ENCODE results near the gene CREB1. TPM values are rescaled to one million over a fixed set of nuclear protein-coding genes. Genes with fewer than 3 reads are reported as not detected.

CREB1 gene
- total RNA-seq, 1 experiment from 2014 or later, result 81.4 TPM

GRCh38 chr2:207540431-207540830 lies 10.7 kb downstream of the CREB1 start:
- Mint-ChIP-seq H3K36me3 (ENCODE audit: insufficient read depth, unreplicated experiment) (no peaks in the 10 kb centered on the region), H3K27me3 (ENCODE audit: unreplicated experiment) (no peaks in the 10 kb centered on the region), H3K4me1 (ENCODE audit: low read depth, unreplicated experiment) (peaks cover 7% of the 10 kb centered on the region), H3K27ac (ENCODE audit: unreplicated experiment) (no peak overlapping the region), H3K9me3 (ENCODE audit: low read depth, unreplicated experiment) (no peaks in the 10 kb centered on the region), H3K4me3 (ENCODE audit: low read depth, unreplicated experiment) (no peak overlapping the region)
- TF ChIP-seq, protein P1, sequence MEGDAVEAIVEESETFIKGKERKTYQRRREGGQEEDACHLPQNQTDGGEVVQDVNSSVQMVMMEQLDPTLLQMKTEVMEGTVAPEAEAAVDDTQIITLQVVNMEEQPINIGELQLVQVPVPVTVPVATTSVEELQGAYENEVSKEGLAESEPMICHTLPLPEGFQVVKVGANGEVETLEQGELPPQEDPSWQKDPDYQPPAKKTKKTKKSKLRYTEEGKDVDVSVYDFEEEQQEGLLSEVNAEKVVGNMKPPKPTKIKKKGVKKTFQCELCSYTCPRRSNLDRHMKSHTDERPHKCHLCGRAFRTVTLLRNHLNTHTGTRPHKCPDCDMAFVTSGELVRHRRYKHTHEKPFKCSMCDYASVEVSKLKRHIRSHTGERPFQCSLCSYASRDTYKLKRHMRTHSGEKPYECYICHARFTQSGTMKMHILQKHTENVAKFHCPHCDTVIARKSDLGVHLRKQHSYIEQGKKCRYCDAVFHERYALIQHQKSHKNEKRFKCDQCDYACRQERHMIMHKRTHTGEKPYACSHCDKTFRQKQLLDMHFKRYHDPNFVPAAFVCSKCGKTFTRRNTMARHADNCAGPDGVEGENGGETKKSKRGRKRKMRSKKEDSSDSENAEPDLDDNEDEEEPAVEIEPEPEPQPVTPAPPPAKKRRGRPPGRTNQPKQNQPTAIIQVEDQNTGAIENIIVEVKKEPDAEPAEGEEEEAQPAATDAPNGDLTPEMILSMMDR (IDR thresholded peaks at IDR 0.05; ENCODE audit: unreplicated experiment), result no peak
- no peak for DNase-seq
- CTCF ChIA-PET, result interaction anchor here (0.7 kb wide), 1 partner anchor 21 kb away, joined by 5 read pairs; no protein-coding TSS in a partner anchor
- intact Hi-C loops (cut with micrococcal nuclease; ENCODE audit: unreplicated experiment), result no loop called here
- BruUV-seq (replicated peaks), result no TSS peak

- Mint-ChIP-seq H3K27me3 (ENCODE audit: unreplicated experiment) (no peaks in the 10 kb centered on the region), H3K4me3 (ENCODE audit: low read depth, unreplicated experiment) (no peak overlapping the region), H3K27ac (ENCODE audit: unreplicated experiment) (no peak overlapping the region), H3K36me3 (ENCODE audit: insufficient read depth, unreplicated experiment) (no peaks in the 10 kb centered on the region), H3K9me3 (ENCODE audit: low read depth, unreplicated experiment) (no peaks in the 10 kb centered on the region), H3K4me1 (ENCODE audit: low read depth, unreplicated experiment) (peaks cover 7% of the 10 kb centered on the region)
- no TSS peak for BruUV-seq (replicated peaks)
- CTCF ChIA-PET, result no interaction called here
- intact Hi-C loops (cut with micrococcal nuclease; ENCODE audit: unreplicated experiment), result no loop called here
- DNase-seq, result no peak
- TF ChIP-seq, protein P1 (IDR thresholded peaks at IDR 0.05; ENCODE audit: unreplicated experiment), result no peak
These were observed 12.2 kb downstream of the CREB1 start for GRCh38 chr2:207541933-207542332.

GRCh38 chr2:207543272-207543671 lies 13.5 kb downstream of the CREB1 start:
- no peak overlapping the region for H3K4me3 Mint-ChIP-seq (ENCODE audit: low read depth, unreplicated experiment)
- intact Hi-C loops (cut with micrococcal nuclease; ENCODE audit: unreplicated experiment), result no loop called here
- no peak for DNase-seq
- H3K27me3 Mint-ChIP-seq (ENCODE audit: unreplicated experiment), result no peaks in the 10 kb centered on the region
- no peak overlapping the region for H3K27ac Mint-ChIP-seq (ENCODE audit: unreplicated experiment)
- H3K4me1 Mint-ChIP-seq (ENCODE audit: low read depth, unreplicated experiment), result peaks cover 7% of the 10 kb centered on the region
- TF ChIP-seq, protein P1 (IDR thresholded peaks at IDR 0.05; ENCODE audit: unreplicated experiment), result no peak
- no peaks in the 10 kb centered on the region for H3K9me3 Mint-ChIP-seq (ENCODE audit: low read depth, unreplicated experiment)
- no TSS peak for BruUV-seq (replicated peaks)
- CTCF ChIA-PET, result no interaction called here
- H3K36me3 Mint-ChIP-seq (ENCODE audit: insufficient read depth, unreplicated experiment), result no peaks in the 10 kb centered on the region

DNA sequence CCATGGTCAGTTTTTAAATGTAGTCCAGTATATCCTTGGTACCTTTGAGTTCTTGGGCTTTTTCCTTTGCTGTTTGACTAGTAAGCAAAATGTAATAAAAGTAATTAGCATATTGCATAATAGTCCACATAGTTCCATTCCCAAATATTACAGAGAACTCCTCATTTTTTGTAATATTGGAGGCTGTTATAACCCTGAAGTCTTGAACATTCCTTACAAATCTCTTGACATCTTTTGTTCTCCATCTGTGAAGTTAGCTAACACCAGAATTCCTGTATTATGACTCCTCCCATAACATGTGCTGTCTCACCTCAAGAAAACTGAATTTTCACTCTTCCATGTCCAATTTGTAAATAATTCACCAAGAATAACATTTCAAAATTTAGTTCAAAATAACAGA lies 17.1 kb downstream of the CREB1 start:
- intact Hi-C loops (cut with micrococcal nuclease; ENCODE audit: unreplicated experiment), result no loop called here
- Mint-ChIP-seq H3K27me3 (ENCODE audit: unreplicated experiment) (no peaks in the 10 kb centered on the region), H3K9me3 (ENCODE audit: low read depth, unreplicated experiment) (no peaks in the 10 kb centered on the region), H3K4me3 (ENCODE audit: low read depth, unreplicated experiment) (no peak overlapping the region), H3K27ac (ENCODE audit: unreplicated experiment) (no peak overlapping the region), H3K36me3 (ENCODE audit: insufficient read depth, unreplicated experiment) (no peaks in the 10 kb centered on the region), H3K4me1 (ENCODE audit: low read depth, unreplicated experiment) (no peaks in the 10 kb centered on the region)
- TF ChIP-seq, protein P1 (IDR thresholded peaks at IDR 0.05; ENCODE audit: unreplicated experiment), result no peak
- DNase-seq, result no peak
- BruUV-seq (replicated peaks), result no TSS peak
- CTCF ChIA-PET, result no interaction called here

Measured in Calu3 (cell line).